ENCODE measurements around the gene IGSF3. TPM values are rescaled to one million over a fixed set of nuclear protein-coding genes. Genes with fewer than 3 reads are reported as not detected.

IGSF3 gene
- total RNA-seq, 4 donors from 2014 or later: 1.2 to 3.9 (median 3.2) TPM

DNA sequence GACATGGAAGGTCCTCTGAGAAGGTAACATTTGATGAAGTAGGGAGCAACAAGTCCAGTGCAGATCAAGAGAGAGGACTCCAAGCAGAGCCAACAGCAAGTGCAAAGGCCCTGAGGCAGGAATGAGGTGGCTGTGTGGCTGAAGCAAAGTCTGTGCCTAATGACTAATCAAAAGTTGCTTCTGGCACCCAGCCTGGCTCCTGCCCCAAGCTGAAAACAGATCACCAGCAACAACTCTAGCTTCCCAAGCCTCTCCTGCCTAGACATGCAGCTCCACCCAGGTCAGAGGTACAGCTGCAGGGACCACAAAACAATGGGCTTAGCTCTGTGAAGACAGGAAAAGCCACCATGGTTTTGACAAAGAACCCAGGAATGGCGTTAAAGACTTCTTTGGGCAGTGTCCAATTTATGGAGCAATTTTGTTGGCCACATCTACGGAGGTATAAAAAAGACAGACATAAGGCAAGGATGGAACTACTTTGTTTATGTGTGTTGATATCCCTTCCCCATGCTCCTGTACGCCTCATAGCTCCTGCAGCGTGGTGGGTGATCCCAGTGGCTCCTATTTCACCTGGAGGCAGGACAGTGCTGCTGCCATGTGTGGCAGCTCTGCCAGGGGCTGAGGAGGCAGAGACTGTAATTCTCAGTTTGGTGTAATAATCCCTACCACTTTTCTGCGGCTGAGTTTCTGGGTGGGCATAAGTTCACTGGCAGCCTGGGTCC is 26.4 kb upstream of the IGSF3 start:
- Histone ChIP-seq H3K4me1 (peaks cover 0 to 5% (median 0%) of the 10 kb centered on the region in 4 donors), H3K4me3 (no peak overlapping the region), H3K27ac (peak overlapping the region in 1 of 4 donors; percentile 12), H3K9me3 (no peaks in the 10 kb centered on the region), H3K27me3 (no peaks in the 10 kb centered on the region), H3K36me3 (no peaks in the 10 kb centered on the region)
- DNase-seq (ENCODE audit: low spot score in 2 of 2): peak in 1 of 2 donors; percentile 21
- WGBS, 2 donors: 76 to 82% methylated on average over 5 of the region's 5 CpGs
- TF ChIP-seq POLR2A (IDR thresholded peaks at IDR 0.05) (no peak), EP300 (IDR thresholded peaks at IDR 0.05) (no peak)
- TF ChIP-seq, protein P1, sequence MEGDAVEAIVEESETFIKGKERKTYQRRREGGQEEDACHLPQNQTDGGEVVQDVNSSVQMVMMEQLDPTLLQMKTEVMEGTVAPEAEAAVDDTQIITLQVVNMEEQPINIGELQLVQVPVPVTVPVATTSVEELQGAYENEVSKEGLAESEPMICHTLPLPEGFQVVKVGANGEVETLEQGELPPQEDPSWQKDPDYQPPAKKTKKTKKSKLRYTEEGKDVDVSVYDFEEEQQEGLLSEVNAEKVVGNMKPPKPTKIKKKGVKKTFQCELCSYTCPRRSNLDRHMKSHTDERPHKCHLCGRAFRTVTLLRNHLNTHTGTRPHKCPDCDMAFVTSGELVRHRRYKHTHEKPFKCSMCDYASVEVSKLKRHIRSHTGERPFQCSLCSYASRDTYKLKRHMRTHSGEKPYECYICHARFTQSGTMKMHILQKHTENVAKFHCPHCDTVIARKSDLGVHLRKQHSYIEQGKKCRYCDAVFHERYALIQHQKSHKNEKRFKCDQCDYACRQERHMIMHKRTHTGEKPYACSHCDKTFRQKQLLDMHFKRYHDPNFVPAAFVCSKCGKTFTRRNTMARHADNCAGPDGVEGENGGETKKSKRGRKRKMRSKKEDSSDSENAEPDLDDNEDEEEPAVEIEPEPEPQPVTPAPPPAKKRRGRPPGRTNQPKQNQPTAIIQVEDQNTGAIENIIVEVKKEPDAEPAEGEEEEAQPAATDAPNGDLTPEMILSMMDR (IDR thresholded peaks at IDR 0.05): no peak

DNA sequence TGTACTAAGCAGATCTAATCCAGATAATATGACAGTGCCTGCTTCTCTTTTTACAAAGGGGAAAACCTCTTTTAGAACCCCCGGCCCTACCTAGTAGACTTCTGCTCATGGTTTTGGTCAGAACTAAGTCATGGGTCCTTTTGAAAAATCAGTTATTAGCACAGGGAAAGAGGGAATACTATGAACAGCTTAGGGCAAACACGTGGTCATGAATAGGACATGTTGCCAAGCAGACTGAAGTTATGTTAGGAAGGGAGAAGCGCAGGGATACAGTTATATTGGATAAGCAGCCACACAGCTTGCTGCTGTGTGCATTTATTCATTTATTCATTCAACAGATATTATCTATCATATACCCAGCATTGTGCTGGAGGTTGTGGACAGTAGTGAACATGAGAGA is 25.3 kb upstream of the IGSF3 start:
- no peaks in the 10 kb centered on the region for H3K9me3 ChIP-seq
- no peaks in the 10 kb centered on the region for H3K36me3 ChIP-seq
- no peaks in the 10 kb centered on the region for H3K27me3 ChIP-seq
- no peak overlapping the region for H3K27ac ChIP-seq
- peaks cover 0 to 5% (median 0%) of the 10 kb centered on the region in 4 donors for H3K4me1 ChIP-seq
- TF ChIP-seq EP300 (IDR thresholded peaks at IDR 0.05): no peak
- TF ChIP-seq, protein P1 (IDR thresholded peaks at IDR 0.05): no peak
- no peak for TF ChIP-seq POLR2A (IDR thresholded peaks at IDR 0.05)
- H3K4me3 ChIP-seq: no peak overlapping the region
- no peak for DNase-seq (ENCODE audit: low spot score in 2 of 2)
- WGBS, 2 donors: 56 to 70% methylated on average over 3 of the region's 3 CpGs

DNA sequence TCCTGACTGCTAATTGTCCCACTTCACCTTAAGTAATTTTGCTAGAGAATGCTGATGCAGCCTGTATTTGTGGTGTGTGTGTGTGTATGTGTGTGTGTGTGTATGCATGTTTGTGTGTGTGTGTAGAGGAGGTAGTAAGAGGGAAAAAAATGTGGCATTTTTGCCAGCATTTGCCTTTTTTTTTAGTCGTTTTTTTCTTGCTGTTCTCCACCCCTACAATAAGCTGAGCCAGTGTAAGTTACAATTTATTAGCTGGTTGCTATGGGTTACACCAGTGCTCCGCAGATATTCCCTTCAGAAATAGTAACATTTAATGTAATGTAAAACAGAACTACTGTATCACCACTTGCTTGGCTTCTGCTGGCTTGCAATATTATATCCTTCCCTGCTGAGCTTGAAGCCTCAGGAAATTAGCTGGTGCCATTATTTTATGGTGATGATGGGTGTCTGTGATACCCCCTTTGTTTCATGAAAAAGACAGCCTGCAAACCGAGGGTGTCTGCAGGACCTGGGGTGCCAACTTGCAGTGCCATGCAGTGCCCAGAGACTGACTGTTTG is 23.4 kb upstream of the IGSF3 start:
- TF ChIP-seq POLR2A (IDR thresholded peaks at IDR 0.05) (no peak), EP300 (IDR thresholded peaks at IDR 0.05) (no peak)
- TF ChIP-seq, protein P1 (IDR thresholded peaks at IDR 0.05): no peak
- no peaks in the 10 kb centered on the region for H3K36me3 ChIP-seq
- WGBS, 2 donors: 14 to 16% methylated on average over 3 of the region's 3 CpGs
- no peak overlapping the region for H3K27ac ChIP-seq
- H3K9me3 ChIP-seq: no peaks in the 10 kb centered on the region
- H3K4me3 ChIP-seq: no peak overlapping the region
- peaks cover 0 to 5% (median 0%) of the 10 kb centered on the region in 4 donors for H3K4me1 ChIP-seq
- no peak for DNase-seq (ENCODE audit: low spot score in 2 of 2)
- no peaks in the 10 kb centered on the region for H3K27me3 ChIP-seq

GRCh38 chr1:116690396-116690848 is 22.9 kb upstream of the IGSF3 start:
- DNase-seq (ENCODE audit: low spot score in 2 of 2): no peak
- Histone ChIP-seq H3K4me1 (peaks cover 0 to 5% (median 0%) of the 10 kb centered on the region in 4 donors), H3K9me3 (no peaks in the 10 kb centered on the region), H3K4me3 (no peak overlapping the region), H3K27ac (no peak overlapping the region), H3K27me3 (no peaks in the 10 kb centered on the region), H3K36me3 (no peaks in the 10 kb centered on the region)
- WGBS, 2 donors: 40 to 52% methylated on average over 2 of the region's 2 CpGs
- TF ChIP-seq, protein P1 (IDR thresholded peaks at IDR 0.05): no peak
- no peak for TF ChIP-seq EP300 (IDR thresholded peaks at IDR 0.05)
- no peak for TF ChIP-seq POLR2A (IDR thresholded peaks at IDR 0.05)

- TF ChIP-seq, protein P1 (IDR thresholded peaks at IDR 0.05): no peak
- TF ChIP-seq EP300 (IDR thresholded peaks at IDR 0.05): no peak
- no peak for TF ChIP-seq POLR2A (IDR thresholded peaks at IDR 0.05)
- 78 to 83% methylated on average over 4 of the region's 4 CpGs for WGBS, 2 donors
Observed at GRCh38 chr1:116686723-116687352, 19.3 kb upstream of the IGSF3 start.

More at GRCh38 chr1:116686723-116687352, 19.3 kb upstream of the IGSF3 start:
- Histone ChIP-seq H3K4me3 (no peak overlapping the region), H3K4me1 (peaks cover 0 to 5% (median 0%) of the 10 kb centered on the region in 4 donors), H3K27me3 (no peaks in the 10 kb centered on the region), H3K27ac (no peak overlapping the region), H3K9me3 (no peaks in the 10 kb centered on the region), H3K36me3 (no peaks in the 10 kb centered on the region)
- DNase-seq (ENCODE audit: low spot score in 2 of 2): no peak
